Measurements from ENCODE around the gene HPDL.

HPDL gene

GRCh38 chr1:45354838-45355237 lies 28.1 kb downstream of the HPDL start:
- no peak for DNase-seq

- no peak for DNase-seq
Measured at GRCh38 chr1:45355683-45356082, 29.0 kb downstream of the HPDL start.

GRCh38 chr1:45356186-45356585 lies 29.5 kb downstream of the HPDL start:
- no peak for DNase-seq

GRCh38 chr1:45359882-45360513 lies 33.3 kb downstream of the HPDL start:
- DNase-seq, result peak; percentile 9

- peak; percentile 75 for DNase-seq
Measured at GRCh38 chr1:45360981-45361380, 34.3 kb downstream of the HPDL start.

- no peak for DNase-seq
Measured at GRCh38 chr1:45364294-45364693, 37.6 kb downstream of the HPDL start.

- DNase-seq, result no peak
Measured at GRCh38 chr1:45365051-45365450, 38.4 kb downstream of the HPDL start.

- no peak for DNase-seq
Measured at GRCh38 chr1:45370575-45370974, 43.9 kb downstream of the HPDL start.

- DNase-seq, result no peak
Measured at GRCh38 chr1:45373573-45373972, 46.9 kb downstream of the HPDL start.

GRCh38 chr1:45375104-45376090 lies 48.7 kb downstream of the HPDL start:
- DNase-seq, result no peak

- no peak for DNase-seq
Measured at GRCh38 chr1:45378184-45378583, 51.5 kb downstream of the HPDL start.
